GM08714 (cell line): Measurements from ENCODE around the gene ITGB4.

ENCODE experiments used
- H3K4me3 ChIP-seq: fragments of 200-500 bp; sonication (Bioruptor generic); 2 replicates; pipeline ENCODE4 v1.5.1; 2014; ENCODE audit warnings: mild to moderate bottlenecking, low read length, inconsistent platforms
- ZNF274 ChIP-seq: IDR thresholded peaks from 2 replicates; pipeline ENCODE4 v1.6.1; 2012; ENCODE audit warnings: mild to moderate bottlenecking, low read depth, low read length

The ITGB4 gene

GRCh38 chr17:75784473-75785015, 63.3 kb downstream of the ITGB4 start, which contains the start of gene UNK:
TSS of gene UNK (plus strand) at chr17:75784806. CDS start at chr17:75784881, 75 bp downstream.
- H3K4me3 ChIP-seq: peak within 1 kb of the TSS; percentile 77
- no peak for TF ChIP-seq ZNF274

GRCh38 chr17:75785016-75785890, 64.0 kb downstream of the ITGB4 start:
- no peak for TF ChIP-seq ZNF274
- H3K4me3 ChIP-seq: peak overlapping the region; percentile 77

- TF ChIP-seq ZNF274: no peak
- H3K4me3 ChIP-seq: no peak overlapping the region
These were observed 70.0 kb downstream of the ITGB4 start for GRCh38 chr17:75791254-75791653.

- no peak overlapping the region for H3K4me3 ChIP-seq
- TF ChIP-seq ZNF274: no peak
These were observed 72.2 kb downstream of the ITGB4 start for GRCh38 chr17:75793460-75793859.

GRCh38 chr17:75795820-75796607, 74.8 kb downstream of the ITGB4 start:
- no peak for TF ChIP-seq ZNF274

GRCh38 chr17:75799402-75799801, 78.1 kb downstream of the ITGB4 start:
- H3K4me3 ChIP-seq: no peak overlapping the region
- no peak for TF ChIP-seq ZNF274

More at GRCh38 chr17:75795820-75796607, 74.8 kb downstream of the ITGB4 start:
- H3K4me3 ChIP-seq: no peak overlapping the region

GRCh38 chr17:75803883-75804282, 82.6 kb downstream of the ITGB4 start:
- TF ChIP-seq ZNF274: no peak
- H3K4me3 ChIP-seq: no peak overlapping the region

- H3K4me3 ChIP-seq: no peak overlapping the region
- TF ChIP-seq ZNF274: no peak
These were observed 85.7 kb downstream of the ITGB4 start for GRCh38 chr17:75806822-75807500.
